Measurements from ENCODE around the gene FOXN3.

FOXN3 gene

GRCh38 chr14:89359477-89360222 is 57.4 kb downstream of the FOXN3 start:
- no peak for DNase-seq

- DNase-seq: no peak
Measured at GRCh38 chr14:89357655-89358297, 59.3 kb downstream of the FOXN3 start.

GRCh38 chr14:89356927-89357326 is 60.1 kb downstream of the FOXN3 start:
- no peak for DNase-seq

- DNase-seq: no peak
Measured at GRCh38 chr14:89356496-89356895, 60.5 kb downstream of the FOXN3 start.

GRCh38 chr14:89353766-89354113 is 63.3 kb downstream of the FOXN3 start:
- DNase-seq: no peak

GRCh38 chr14:89352976-89353765 is 63.9 kb downstream of the FOXN3 start:
- DNase-seq: no peak

- DNase-seq: peak; percentile 40
Measured at GRCh38 chr14:89351516-89352404, 65.3 kb downstream of the FOXN3 start.

- DNase-seq: no peak
Measured at GRCh38 chr14:89351221-89351515, 65.9 kb downstream of the FOXN3 start.

- no peak for DNase-seq
Measured at GRCh38 chr14:89350152-89350551, 66.9 kb downstream of the FOXN3 start.

GRCh38 chr14:89349171-89350008 is 67.6 kb downstream of the FOXN3 start:
- peak; percentile 25 for DNase-seq

- peak; percentile 70 for DNase-seq
Measured at GRCh38 chr14:89348722-89349121, 68.3 kb downstream of the FOXN3 start.

- no peak for DNase-seq
Measured at GRCh38 chr14:89347885-89348284, 69.1 kb downstream of the FOXN3 start.

GRCh38 chr14:89344920-89345254 is 72.1 kb downstream of the FOXN3 start:
- no peak for DNase-seq

- DNase-seq: no peak
Measured at GRCh38 chr14:89343356-89343755, 73.7 kb downstream of the FOXN3 start.

- no peak for DNase-seq
Measured at GRCh38 chr14:89342049-89342448, 75.0 kb downstream of the FOXN3 start.

GRCh38 chr14:89340200-89341181 is 76.5 kb downstream of the FOXN3 start:
- DNase-seq: no peak

GRCh38 chr14:89339579-89339978 is 77.5 kb downstream of the FOXN3 start:
- DNase-seq: no peak

- DNase-seq: no peak
Measured at GRCh38 chr14:89339158-89339557, 77.9 kb downstream of the FOXN3 start.

- DNase-seq: no peak
Measured at GRCh38 chr14:89336338-89336737, 80.7 kb downstream of the FOXN3 start.

- DNase-seq: peak; percentile 28
Measured at GRCh38 chr14:89332031-89332430, 85.0 kb downstream of the FOXN3 start.

GRCh38 chr14:89331398-89331797 is 85.6 kb downstream of the FOXN3 start:
- no peak for DNase-seq
